Natural killer cell (primary cell): ENCODE data around the gene SPRYD4. TPM values are rescaled to one million over a fixed set of nuclear protein-coding genes. Genes with fewer than 3 reads are reported as not detected.

Source experiments
- ATAC-seq, 3 donors: fragments of 150-1000 bp in 2 of 3; fragments of 200-7000 bp in 1 of 3; cut with Tn5 transposase; 1 replicate in 1 of 3; 2 replicates in 2 of 3; pipeline ENCODE4 v1.10.0; 2021; ENCODE audit warnings: mild to moderate bottlenecking in 2 of 3, moderate library complexity in 2 of 3
- DNase-seq, 2 donors: peaks; one replicate each; pipeline versions ENCODE4 v3.0.0 to v3.0.0-alpha.2; 2013 to 2021; ENCODE audit warnings: mixed read lengths in 1 of 2
- H3K27ac ChIP-seq: one replicate; pipeline ENCODE4 v1.5.1; 2013; ENCODE audit warnings: mild to moderate bottlenecking, low read length
- H3K27me3 ChIP-seq: one replicate; pipeline ENCODE4 v1.6.1; 2013; ENCODE audit warnings: low read length; ENCODE audit not compliant: control insufficient read depth, insufficient read depth
- H3K36me3 ChIP-seq: one replicate; pipeline ENCODE4 v1.6.1; 2013; ENCODE audit warnings: low read length; ENCODE audit not compliant: control insufficient read depth, insufficient read depth
- H3K4me1 ChIP-seq: one replicate; pipeline ENCODE4 v1.6.1; 2013; ENCODE audit warnings: low read length; ENCODE audit not compliant: control insufficient read depth, insufficient read depth
- H3K4me3 ChIP-seq: one replicate; pipeline ENCODE4 v1.5.1; 2013; ENCODE audit warnings: low read length
- H3K9me3 ChIP-seq: one replicate; pipeline ENCODE4 v1.6.1; 2013; ENCODE audit warnings: low read length; ENCODE audit not compliant: control insufficient read depth, insufficient read depth
- H3K27ac Mint-ChIP-seq, 2 donors: one replicate each; pipeline ENCODE4 v1.8.0; 2022; ENCODE audit warnings: mild to moderate bottlenecking in 2 of 2, mixed read lengths in 2 of 2, moderate library complexity in 1 of 2
- H3K27me3 Mint-ChIP-seq, 2 donors: one replicate each; pipeline ENCODE4 v1.8.0; 2022; ENCODE audit warnings: low read depth in 2 of 2, mixed read lengths in 2 of 2
- H3K36me3 Mint-ChIP-seq: one replicate; pipeline ENCODE4 v1.8.0; 2022; ENCODE audit warnings: mixed read lengths
- H3K4me1 Mint-ChIP-seq, 2 donors: one replicate each; pipeline ENCODE4 v1.8.0; 2022; ENCODE audit warnings: mixed read lengths in 2 of 2
- H3K4me3 Mint-ChIP-seq: one replicate; pipeline ENCODE4 v1.8.0; 2022; ENCODE audit warnings: mild to moderate bottlenecking, moderate library complexity, mixed read lengths
- H3K9me3 Mint-ChIP-seq, 2 donors: one replicate each; pipeline ENCODE4 v1.8.0; 2022; ENCODE audit warnings: mixed read lengths in 2 of 2
- WGBS: methylation state at CpG from one replicate; pipeline ENCODE4 v1.1.7; 2013; ENCODE audit warnings: missing lambda C conversion rate; ENCODE audit not compliant: insufficient coverage; 5-methylcytosine and 5-hydroxymethylcytosine counted together
- intact Hi-C: fragments of 100-400 bp; cut with micrococcal nuclease; formaldehyde crosslinking; loops from one replicate; pipeline ENCODE4 v1.14.2; 2022
- total RNA-seq, 4 donors: library from RNA; stranded (reverse); fragments of 120-200 nt in 1 of 4; gene quantifications; one replicate each; pipeline versions ENCODE4 v1.2.3 to v1.2.4, GENCODE V29; 2013 to 2022
- TF ChIP-seq, protein P1 (sequence below): fragments of 200-600 bp; IDR thresholded peaks from one replicate; pipeline ENCODE4 v1.8.0; 2022; ENCODE audit warnings: antibody characterized with exemption

The SPRYD4 gene
- total RNA-seq, 3 donors from 2014 or later (not counting 1 experiment from before 2014, with no cell fraction given) = 5.6 to 6.2 (median 5.6) TPM

DNA sequence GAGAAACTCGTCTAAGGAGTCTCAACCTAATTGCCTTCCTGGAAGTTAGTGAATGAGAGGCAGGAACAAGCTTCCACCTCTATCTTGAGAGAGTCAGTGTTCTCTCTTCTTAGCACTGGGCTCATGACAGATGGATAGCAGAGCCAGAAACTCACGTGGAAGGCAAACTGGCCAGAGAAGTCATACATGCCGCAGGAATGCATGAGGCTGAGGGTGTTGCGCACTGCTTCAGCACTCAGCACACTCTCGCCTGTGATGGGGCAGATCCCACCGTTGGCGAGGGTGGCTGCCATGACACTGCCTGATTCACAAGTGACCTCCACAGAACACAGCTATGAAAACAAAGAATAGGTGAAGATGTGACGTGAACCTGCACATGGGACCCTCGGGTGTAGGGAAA, 6.0 kb downstream of the SPRYD4 start:
- Mint-ChIP-seq H3K4me3 (no peak overlapping the region), H3K4me1 (peaks cover 7% of the 10 kb centered on the region in 2 donors), H3K9me3 (no peaks in the 10 kb centered on the region), H3K27me3 (no peaks in the 10 kb centered on the region), H3K36me3 (no peaks in the 10 kb centered on the region), H3K27ac (no peak overlapping the region)
- no peak overlapping the region for H3K4me3 ChIP-seq
- no peak overlapping the region for H3K27ac ChIP-seq
- TF ChIP-seq, protein P1, sequence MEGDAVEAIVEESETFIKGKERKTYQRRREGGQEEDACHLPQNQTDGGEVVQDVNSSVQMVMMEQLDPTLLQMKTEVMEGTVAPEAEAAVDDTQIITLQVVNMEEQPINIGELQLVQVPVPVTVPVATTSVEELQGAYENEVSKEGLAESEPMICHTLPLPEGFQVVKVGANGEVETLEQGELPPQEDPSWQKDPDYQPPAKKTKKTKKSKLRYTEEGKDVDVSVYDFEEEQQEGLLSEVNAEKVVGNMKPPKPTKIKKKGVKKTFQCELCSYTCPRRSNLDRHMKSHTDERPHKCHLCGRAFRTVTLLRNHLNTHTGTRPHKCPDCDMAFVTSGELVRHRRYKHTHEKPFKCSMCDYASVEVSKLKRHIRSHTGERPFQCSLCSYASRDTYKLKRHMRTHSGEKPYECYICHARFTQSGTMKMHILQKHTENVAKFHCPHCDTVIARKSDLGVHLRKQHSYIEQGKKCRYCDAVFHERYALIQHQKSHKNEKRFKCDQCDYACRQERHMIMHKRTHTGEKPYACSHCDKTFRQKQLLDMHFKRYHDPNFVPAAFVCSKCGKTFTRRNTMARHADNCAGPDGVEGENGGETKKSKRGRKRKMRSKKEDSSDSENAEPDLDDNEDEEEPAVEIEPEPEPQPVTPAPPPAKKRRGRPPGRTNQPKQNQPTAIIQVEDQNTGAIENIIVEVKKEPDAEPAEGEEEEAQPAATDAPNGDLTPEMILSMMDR = no peak
- 96% methylated on average over 9 of the region's 9 CpGs for WGBS
- no peaks in the 10 kb centered on the region for H3K36me3 ChIP-seq
- H3K27me3 ChIP-seq = no peaks in the 10 kb centered on the region
- H3K4me1 ChIP-seq = peaks cover 3% of the 10 kb centered on the region
- intact Hi-C loops = no loop called here
- H3K9me3 ChIP-seq = no peaks in the 10 kb centered on the region
- ATAC-seq (no peak), DNase-seq (no peak)

DNA sequence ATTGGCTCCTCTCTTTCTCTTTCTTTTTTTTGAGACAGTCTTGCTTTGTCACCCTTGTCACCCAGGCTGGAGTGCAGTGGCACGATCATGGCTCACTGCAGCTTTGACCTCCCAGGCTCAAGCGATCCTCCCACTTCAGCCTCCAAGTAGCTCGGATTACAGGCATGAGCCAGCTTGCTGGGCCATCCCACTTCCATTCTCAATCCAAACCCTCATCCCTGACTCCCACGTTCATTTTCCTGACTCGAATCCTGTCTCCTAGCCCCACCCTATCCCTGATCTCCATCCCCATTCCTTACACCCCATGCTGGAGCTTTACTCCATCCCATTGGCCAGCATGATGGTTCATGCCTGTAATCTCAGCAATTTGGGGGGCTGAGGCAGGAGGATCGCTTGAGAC, 7.8 kb downstream of the SPRYD4 start:
- TF ChIP-seq, protein P1 = no peak
- Histone ChIP-seq H3K4me1 (no peaks in the 10 kb centered on the region), H3K27me3 (no peaks in the 10 kb centered on the region), H3K36me3 (no peaks in the 10 kb centered on the region), H3K4me3 (no peak overlapping the region), H3K27ac (no peak overlapping the region), H3K9me3 (no peaks in the 10 kb centered on the region)
- no peak overlapping the region for H3K27ac Mint-ChIP-seq
- no peaks in the 10 kb centered on the region for H3K27me3 Mint-ChIP-seq
- peaks cover 0 to 5% of the 10 kb centered on the region in 2 donors for H3K4me1 Mint-ChIP-seq
- no peaks in the 10 kb centered on the region for H3K36me3 Mint-ChIP-seq
- DNase-seq (no peak), ATAC-seq (no peak)
- intact Hi-C loops = no loop called here
- 99% methylated on average over 6 of the region's 6 CpGs for WGBS
- H3K4me3 Mint-ChIP-seq = no peak overlapping the region
- H3K9me3 Mint-ChIP-seq = no peaks in the 10 kb centered on the region

DNA sequence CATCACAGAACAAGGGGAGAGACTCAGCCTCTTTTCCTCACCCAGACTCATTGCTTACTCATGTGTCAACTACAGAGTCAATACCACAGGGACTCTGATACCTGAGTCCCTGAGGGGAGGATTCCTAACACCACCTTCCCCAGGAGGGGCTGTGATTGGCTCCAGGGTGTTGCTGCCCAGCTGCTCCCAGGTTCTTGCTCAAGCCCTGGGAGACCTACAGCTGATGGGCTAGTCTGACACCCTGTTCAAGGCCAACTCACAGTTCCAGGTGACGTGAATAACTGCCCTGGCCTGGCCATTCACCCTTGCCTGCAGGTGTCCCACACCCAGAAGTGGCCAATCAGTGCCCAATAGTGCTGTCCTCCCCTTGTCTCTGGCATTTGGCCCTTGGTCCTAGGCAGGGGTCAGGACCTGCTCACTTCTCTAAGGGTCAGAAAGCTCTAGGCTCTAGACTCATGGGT, 8.6 kb downstream of the SPRYD4 start:
- Histone ChIP-seq H3K4me3 (no peak overlapping the region), H3K27ac (no peak overlapping the region), H3K27me3 (no peaks in the 10 kb centered on the region), H3K4me1 (no peaks in the 10 kb centered on the region), H3K9me3 (no peaks in the 10 kb centered on the region), H3K36me3 (no peaks in the 10 kb centered on the region)
- Mint-ChIP-seq H3K4me3 (no peak overlapping the region), H3K4me1 (peaks cover 0 to 5% of the 10 kb centered on the region in 2 donors), H3K27me3 (no peaks in the 10 kb centered on the region), H3K36me3 (no peaks in the 10 kb centered on the region), H3K27ac (no peak overlapping the region), H3K9me3 (no peaks in the 10 kb centered on the region)
- 96% methylated on average over 1 of the region's 1 CpG for WGBS
- intact Hi-C loops = no loop called here
- ATAC-seq = no peak
- DNase-seq = no peak
- TF ChIP-seq, protein P1 = no peak

DNA sequence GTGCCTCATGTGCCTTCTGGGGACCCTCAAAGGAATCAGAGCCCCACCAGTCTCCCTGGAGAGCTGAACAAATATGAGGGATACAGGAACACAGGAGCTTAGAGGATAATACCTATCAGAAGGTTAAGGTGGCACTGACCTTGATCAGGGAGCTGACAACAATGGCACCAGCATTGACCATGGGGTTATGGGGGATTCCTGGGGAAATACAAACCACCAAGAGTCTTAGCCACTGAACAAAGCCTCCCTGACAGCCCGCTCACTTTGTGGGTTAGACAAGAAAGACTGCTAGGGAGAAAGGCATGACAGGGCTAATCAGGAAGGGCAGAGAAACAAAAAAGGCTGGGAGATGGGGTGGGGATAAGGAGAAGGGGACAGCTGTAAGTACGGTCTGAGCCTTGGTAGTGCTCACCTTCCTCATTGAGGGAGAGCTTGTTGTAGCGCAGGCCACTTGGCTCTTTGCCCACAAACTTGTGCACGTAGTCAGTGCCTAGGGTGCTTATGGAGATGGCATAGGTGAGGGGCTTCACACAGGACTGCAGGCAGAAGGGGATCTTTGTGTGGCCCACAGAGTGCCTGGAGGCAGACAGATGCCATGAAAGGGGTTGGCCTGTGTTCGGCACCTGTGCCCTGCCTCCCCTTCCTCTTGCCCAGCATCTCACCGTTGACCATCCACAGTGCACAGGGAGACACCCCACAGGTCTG, 9.3 kb downstream of the SPRYD4 start:
- intact Hi-C loops = no loop called here
- no peak overlapping the region for H3K27ac ChIP-seq
- Mint-ChIP-seq H3K9me3 (no peaks in the 10 kb centered on the region), H3K27me3 (no peaks in the 10 kb centered on the region), H3K36me3 (no peaks in the 10 kb centered on the region), H3K27ac (no peak overlapping the region), H3K4me1 (peaks cover 0 to 5% of the 10 kb centered on the region in 2 donors), H3K4me3 (no peak overlapping the region)
- TF ChIP-seq, protein P1 = no peak
- no peaks in the 10 kb centered on the region for H3K27me3 ChIP-seq
- H3K9me3 ChIP-seq = no peaks in the 10 kb centered on the region
- no peaks in the 10 kb centered on the region for H3K36me3 ChIP-seq
- DNase-seq = no peak
- no peak for ATAC-seq
- H3K4me3 ChIP-seq = no peak overlapping the region
- 95% methylated on average over 5 of the region's 6 CpGs for WGBS
- H3K4me1 ChIP-seq = no peaks in the 10 kb centered on the region
